ENCODE results near the gene PRAME. TPM values are rescaled to one million over a fixed set of nuclear protein-coding genes. Genes with fewer than 3 reads are reported as not detected.
"Not testable (repeated sequence)": the region's sequence is repeated elsewhere in the genome, so short reads cannot be mapped to it uniquely, and the experiment has no call there.

The PRAME gene
- 0.08 TPM for polyA plus RNA-seq (2013, experiment 1 of 2)
- 0.06 TPM for polyA plus RNA-seq (2013, experiment 2 of 2)

GRCh38 chr22:22558972-22559603 lies at the start of gene PRAME:
Gene PRAME, minus strand, starts transcription at chr22:22559265. Its CDS starts 2,433 bp downstream, at chr22:22556832.
- Histone ChIP-seq H3K79me1 (ENCODE audit: low read length) (no peaks in the 10 kb centered on the region), H3K27me3 (ENCODE audit: insufficient read depth, low read length, poor library complexity) (no peaks in the 10 kb centered on the region), H2BK15ac (replicated peaks; ENCODE audit: low read depth) (no peak within 1 kb of the TSS), H3K4me1 (ENCODE audit: control insufficient read depth, low read depth, low read length) (no peaks in the 10 kb centered on the region), H3K79me2 (ENCODE audit: control insufficient read depth, insufficient read depth, low read length) (no peaks in the 10 kb centered on the region), H3K23ac (ENCODE audit: low read length) (no peak within 1 kb of the TSS), H3K36me3 (ENCODE audit: control insufficient read depth, insufficient read depth, low read length) (no peaks in the 10 kb centered on the region), H2BK120ac (ENCODE audit: low read depth, low read length) (no peak within 1 kb of the TSS), H3K9ac (ENCODE audit: low read length) (no peak within 1 kb of the TSS), H3K27ac (ENCODE audit: low read depth, low read length) (no peak within 1 kb of the TSS), H4K5ac (ENCODE audit: low read length) (no peak within 1 kb of the TSS), H3K4ac (ENCODE audit: low read depth, low read length) (no peak within 1 kb of the TSS), H3K56ac (ENCODE audit: low read length) (no peak within 1 kb of the TSS), H2BK5ac (ENCODE audit: low read length) (no peak within 1 kb of the TSS), H3K18ac (ENCODE audit: low read length) (no peak within 1 kb of the TSS), H3K4me3 (ENCODE audit: low read length) (no peak within 1 kb of the TSS), H2AK5ac (ENCODE audit: low read length) (no peak within 1 kb of the TSS), H4K8ac (ENCODE audit: low read depth, low read length) (no peak within 1 kb of the TSS), H3K4me2 (ENCODE audit: low read length) (no peak within 1 kb of the TSS)
- no CpG with 5 or more reads among the region's 32 CpGs for WGBS (ENCODE audit: extremely low coverage, insufficient coverage, low lambda C conversion rate)
- DNase-seq: peak; percentile 81

GRCh38 chr22:22608022-22608421 lies 49.0 kb upstream of the PRAME start:
- H2AK5ac ChIP-seq (ENCODE audit: low read length); H3K4me1 ChIP-seq (ENCODE audit: control insufficient read depth, low read depth, low read length); H2BK5ac ChIP-seq (ENCODE audit: low read length); H4K8ac ChIP-seq (ENCODE audit: low read depth, low read length); H2BK120ac ChIP-seq (ENCODE audit: low read depth, low read length); H4K5ac ChIP-seq (ENCODE audit: low read length); H3K23ac ChIP-seq (ENCODE audit: low read length); H3K4me3 ChIP-seq (ENCODE audit: low read length); H3K79me1 ChIP-seq (ENCODE audit: low read length); H3K9ac ChIP-seq (ENCODE audit: low read length); H3K79me2 ChIP-seq (ENCODE audit: control insufficient read depth, insufficient read depth, low read length); H3K56ac ChIP-seq (ENCODE audit: low read length); H3K4me2 ChIP-seq (ENCODE audit: low read length); H3K36me3 ChIP-seq (ENCODE audit: control insufficient read depth, insufficient read depth, low read length); H2BK15ac ChIP-seq (replicated peaks; ENCODE audit: low read depth); H3K4ac ChIP-seq (ENCODE audit: low read depth, low read length); H3K27ac ChIP-seq (ENCODE audit: low read depth, low read length); H3K27me3 ChIP-seq (ENCODE audit: insufficient read depth, low read length, poor library complexity); DNase-seq; H3K18ac ChIP-seq (ENCODE audit: low read length): not testable (repeated sequence)
- no CpG with 5 or more reads among the region's 3 CpGs for WGBS (ENCODE audit: extremely low coverage, insufficient coverage, low lambda C conversion rate)

GRCh38 chr22:22605074-22605404 lies 46.0 kb upstream of the PRAME start:
- Histone ChIP-seq H3K79me1 (ENCODE audit: low read length) (no peaks in the 10 kb centered on the region), H3K27me3 (ENCODE audit: insufficient read depth, low read length, poor library complexity) (no peaks in the 10 kb centered on the region), H2AK5ac (ENCODE audit: low read length) (no peak overlapping the region), H3K4ac (ENCODE audit: low read depth, low read length) (no peak overlapping the region), H2BK120ac (ENCODE audit: low read depth, low read length) (no peak overlapping the region), H3K56ac (ENCODE audit: low read length) (no peak overlapping the region), H3K4me1 (ENCODE audit: control insufficient read depth, low read depth, low read length) (no peaks in the 10 kb centered on the region), H2BK5ac (ENCODE audit: low read length) (no peak overlapping the region), H4K5ac (ENCODE audit: low read length) (no peak overlapping the region), H3K4me2 (ENCODE audit: low read length) (no peak overlapping the region), H3K27ac (ENCODE audit: low read depth, low read length) (no peak overlapping the region), H3K9ac (ENCODE audit: low read length) (no peak overlapping the region), H4K8ac (ENCODE audit: low read depth, low read length) (no peak overlapping the region), H2BK15ac (replicated peaks; ENCODE audit: low read depth) (no peak overlapping the region), H3K23ac (ENCODE audit: low read length) (no peak overlapping the region), H3K4me3 (ENCODE audit: low read length) (no peak overlapping the region), H3K18ac (ENCODE audit: low read length) (no peak overlapping the region), H3K36me3 (ENCODE audit: control insufficient read depth, insufficient read depth, low read length) (no peaks in the 10 kb centered on the region), H3K79me2 (ENCODE audit: control insufficient read depth, insufficient read depth, low read length) (no peaks in the 10 kb centered on the region)
- no CpG with 5 or more reads among the region's 3 CpGs for WGBS (ENCODE audit: extremely low coverage, insufficient coverage, low lambda C conversion rate)
- no peak for DNase-seq

- Histone ChIP-seq H3K79me2 (ENCODE audit: control insufficient read depth, insufficient read depth, low read length) (no peaks in the 10 kb centered on the region), H3K56ac (ENCODE audit: low read length) (no peak overlapping the region), H3K9ac (ENCODE audit: low read length) (no peak overlapping the region), H4K8ac (ENCODE audit: low read depth, low read length) (no peak overlapping the region), H3K4ac (ENCODE audit: low read depth, low read length) (no peak overlapping the region), H3K4me3 (ENCODE audit: low read length) (no peak overlapping the region), H3K18ac (ENCODE audit: low read length) (no peak overlapping the region), H4K5ac (ENCODE audit: low read length) (no peak overlapping the region), H3K27me3 (ENCODE audit: insufficient read depth, low read length, poor library complexity) (no peaks in the 10 kb centered on the region), H3K36me3 (ENCODE audit: control insufficient read depth, insufficient read depth, low read length) (no peaks in the 10 kb centered on the region), H3K79me1 (ENCODE audit: low read length) (no peaks in the 10 kb centered on the region), H3K4me2 (ENCODE audit: low read length) (no peak overlapping the region), H2BK15ac (replicated peaks; ENCODE audit: low read depth) (no peak overlapping the region), H3K23ac (ENCODE audit: low read length) (no peak overlapping the region), H2AK5ac (ENCODE audit: low read length) (no peak overlapping the region), H3K4me1 (ENCODE audit: control insufficient read depth, low read depth, low read length) (no peaks in the 10 kb centered on the region), H2BK5ac (ENCODE audit: low read length) (no peak overlapping the region), H3K27ac (ENCODE audit: low read depth, low read length) (no peak overlapping the region), H2BK120ac (ENCODE audit: low read depth, low read length) (no peak overlapping the region)
- no peak for DNase-seq
- no CpG with 5 or more reads among the region's 3 CpGs for WGBS (ENCODE audit: extremely low coverage, insufficient coverage, low lambda C conversion rate)
Observed at GRCh38 chr22:22604326-22605073, 45.4 kb upstream of the PRAME start.

GRCh38 chr22:22603470-22603947 lies 44.4 kb upstream of the PRAME start:
- H3K79me2 ChIP-seq (ENCODE audit: control insufficient read depth, insufficient read depth, low read length): no peaks in the 10 kb centered on the region
- no peak overlapping the region for H2BK120ac ChIP-seq (ENCODE audit: low read depth, low read length)
- no peak overlapping the region for H3K27ac ChIP-seq (ENCODE audit: low read depth, low read length)
- no peaks in the 10 kb centered on the region for H3K79me1 ChIP-seq (ENCODE audit: low read length)
- H2BK5ac ChIP-seq (ENCODE audit: low read length): no peak overlapping the region
- no peak overlapping the region for H2BK15ac ChIP-seq (replicated peaks; ENCODE audit: low read depth)
- no peak overlapping the region for H3K23ac ChIP-seq (ENCODE audit: low read length)
- H3K4me3 ChIP-seq (ENCODE audit: low read length): no peak overlapping the region
- H3K56ac ChIP-seq (ENCODE audit: low read length): no peak overlapping the region
- no peaks in the 10 kb centered on the region for H3K36me3 ChIP-seq (ENCODE audit: control insufficient read depth, insufficient read depth, low read length)
- H3K4me2 ChIP-seq (ENCODE audit: low read length): no peak overlapping the region
- no peak overlapping the region for H3K18ac ChIP-seq (ENCODE audit: low read length)
- no peak overlapping the region for H3K4ac ChIP-seq (ENCODE audit: low read depth, low read length)
- no peaks in the 10 kb centered on the region for H3K27me3 ChIP-seq (ENCODE audit: insufficient read depth, low read length, poor library complexity)
- H2AK5ac ChIP-seq (ENCODE audit: low read length): no peak overlapping the region
- DNase-seq: no peak
- H4K8ac ChIP-seq (ENCODE audit: low read depth, low read length): no peak overlapping the region
- WGBS (ENCODE audit: extremely low coverage, insufficient coverage, low lambda C conversion rate): no CpG with 5 or more reads among the region's 3 CpGs
- H3K4me1 ChIP-seq (ENCODE audit: control insufficient read depth, low read depth, low read length): no peaks in the 10 kb centered on the region
- H4K5ac ChIP-seq (ENCODE audit: low read length): no peak overlapping the region
- no peak overlapping the region for H3K9ac ChIP-seq (ENCODE audit: low read length)

Data from mesendoderm (in vitro differentiated cells).